HG03469 (cell line): Measurements from ENCODE around the gene TINAG.
A peak's percentile ranks its signal among the peaks of the same experiment; 100 is the strongest.

Experiments used
- ATAC-seq: cut with Tn5 transposase; IDR thresholded peaks from one replicate; pipeline ENCODE4 v1.9.1; 2021; ENCODE audit warnings: mild to moderate bottlenecking, moderate library complexity, moderate number of reproducible peaks; ENCODE audit not compliant: unreplicated experiment

The TINAG gene

GRCh38 chr6:54419885-54420284 lies 111.6 kb downstream of the TINAG start:
- no peak for ATAC-seq

GRCh38 chr6:54426995-54427394 lies 118.8 kb downstream of the TINAG start:
- ATAC-seq, result no peak

DNA sequence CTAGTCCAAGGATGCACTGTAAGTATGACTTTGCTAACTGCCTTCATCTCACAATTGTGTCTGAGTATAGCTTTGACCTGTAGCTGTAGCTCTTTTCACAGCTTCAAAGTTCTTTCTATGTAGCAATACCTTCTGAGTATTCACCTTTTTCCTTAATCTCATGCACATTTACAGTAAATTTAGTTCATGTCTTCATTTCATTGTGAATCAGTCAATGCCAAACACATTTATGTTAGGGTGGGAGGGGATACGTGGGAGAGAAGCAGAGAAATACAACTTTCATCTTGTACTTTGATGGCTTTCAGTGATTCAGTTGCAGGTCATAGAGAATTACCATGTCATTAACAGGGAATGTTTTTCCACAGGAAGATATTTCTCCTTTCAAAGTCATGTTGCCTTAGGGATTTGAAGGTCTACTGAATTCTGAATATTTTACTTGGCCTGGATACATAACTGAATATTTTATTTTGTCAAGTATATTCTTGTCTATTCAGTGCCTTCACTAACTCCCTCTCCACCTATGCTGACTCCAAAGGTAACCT lies 119.2 kb downstream of the TINAG start:
- no peak for ATAC-seq

- ATAC-seq, result peak; percentile 76
These were observed 120.2 kb downstream of the TINAG start for GRCh38 chr6:54428431-54428830.

DNA sequence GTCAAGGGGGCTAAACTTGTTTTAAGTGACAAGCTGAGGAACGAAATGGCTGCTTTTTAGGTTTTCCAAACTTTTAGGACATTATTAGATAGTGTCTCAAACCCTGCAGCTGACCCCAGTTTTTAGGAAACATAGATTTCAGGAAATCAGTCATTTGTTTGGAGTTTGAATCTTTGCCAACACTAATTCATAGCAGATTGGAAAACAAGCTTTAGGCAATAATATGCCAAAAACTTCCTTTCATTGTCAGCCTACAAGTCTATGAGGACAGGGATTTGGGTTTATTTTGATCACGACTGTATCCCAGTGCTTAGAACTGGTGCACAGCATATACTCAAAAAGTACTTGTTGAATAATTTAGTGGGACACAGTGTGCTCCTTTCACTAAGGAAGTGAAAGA lies 123.2 kb downstream of the TINAG start:
- no peak for ATAC-seq
